GM23248 (cell line): ENCODE measurements around the gene HS3ST1.

Experiments
- EZH2 ChIP-seq: fragments of 200-600 bp; sonication (generic); IDR thresholded peaks from 2 replicates; pipeline ENCODE4 v1.6.1; 2018; ENCODE audit warnings: antibody characterized with exemption, mild to moderate bottlenecking; ENCODE audit not compliant: insufficient read depth, poor library complexity, severe bottlenecking
- EZH2phosphoT487 ChIP-seq: fragments of 200-600 bp; sonication (generic); IDR thresholded peaks from 2 replicates; pipeline ENCODE4 v1.6.1; 2018; ENCODE audit warnings: antibody characterized with exemption, moderate library complexity, mild to moderate bottlenecking, low read depth; ENCODE audit not compliant: insufficient read depth

DNA sequence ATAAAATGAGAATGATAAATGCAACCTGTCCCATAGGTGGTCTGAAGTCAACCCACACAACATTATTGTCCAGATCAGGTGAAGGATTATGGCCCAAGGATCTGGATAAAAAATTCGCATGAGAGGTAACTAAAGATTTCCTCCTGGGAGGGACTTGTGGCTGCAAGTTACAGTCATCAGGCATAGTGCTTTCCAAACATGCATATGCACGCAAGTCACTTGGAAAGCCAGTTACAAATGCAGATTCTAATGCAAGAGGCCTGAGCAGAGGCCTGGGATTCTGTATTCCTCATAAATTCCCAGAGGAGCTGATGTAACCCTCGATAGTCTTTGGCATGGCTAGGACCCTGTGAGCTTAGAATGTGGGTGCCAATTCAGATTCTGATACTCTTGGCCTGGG lies 21.1 kb downstream of the HS3ST1 start:
- TF ChIP-seq EZH2 (no peak), EZH2phosphoT487 (no peak)
